OCI-LY7 (cell line): ENCODE data around the gene PLTP.
"Not testable (repeated sequence)": the region's sequence is repeated elsewhere in the genome, so short reads cannot be mapped to it uniquely, and the experiment has no call there.

Source experiments
- CTCF ChIP-seq: fragments of 200-600 bp; sonication (generic); conservative IDR thresholded peaks from 2 replicates; pipeline ENCODE4 v1.5.1; 2014; ENCODE audit warnings: mild to moderate bottlenecking, antibody characterized with exemption, low read length, moderate library complexity, mixed read lengths
- EZH2phosphoT487 ChIP-seq: fragments of 200-600 bp; sonication (generic); IDR thresholded peaks from 2 replicates; pipeline ENCODE4 v1.6.1; 2018; ENCODE audit warnings: low read depth, borderline replicate concordance, mild to moderate bottlenecking, mixed run types, antibody characterized with exemption, low read length, moderate library complexity, mixed read lengths

GRCh38 chr20:45931680-45932079, 19.7 kb upstream of the PLTP start:
- TF ChIP-seq CTCF, EZH2phosphoT487: not testable (repeated sequence)
